Measurements from ENCODE around the gene FBXL13. TPM values are rescaled to one million over a fixed set of nuclear protein-coding genes. Genes with fewer than 3 reads are reported as not detected.
"Not testable (repeated sequence)": the region's sequence is repeated elsewhere in the genome, so short reads cannot be mapped to it uniquely, and the experiment has no call there.

The FBXL13 gene
- total RNA-seq, 1 experiment from 2014 or later: 2.5 TPM

GRCh38 chr7:102954359-102954758 is 120.2 kb downstream of the FBXL13 start:
- ATAC-seq; H3K36me3 ChIP-seq (ENCODE audit: control insufficient read depth, insufficient read depth, low read length); POLR2A ChIA-PET; DNase-seq (ENCODE audit: low read depth, low spot score); BruUV-seq (replicated peaks); H3K9me3 ChIP-seq (ENCODE audit: control insufficient read depth, insufficient read depth, low read depth, low read length); H3K4me3 ChIP-seq (ENCODE audit: low read depth in 2 of 2, low read length in 2 of 2); in situ Hi-C loops (cut with HindIII; ENCODE audit: low pct_unique_long_range_greater_than_20kb, low sequenced_read_pairs); intact Hi-C loops (cut with micrococcal nuclease; ENCODE audit: unreplicated experiment); CTCF ChIA-PET; H3K27ac ChIP-seq (ENCODE audit: low read length); H3K4me1 ChIP-seq (ENCODE audit: control insufficient read depth, insufficient read depth, low read length); H3K27me3 ChIP-seq (ENCODE audit: control insufficient read depth, insufficient read depth, low read length): not testable (repeated sequence)

GRCh38 chr7:102953406-102953805 is 121.2 kb downstream of the FBXL13 start:
- Histone ChIP-seq H3K27me3 (ENCODE audit: control insufficient read depth, insufficient read depth, low read length) (no peaks in the 10 kb centered on the region), H3K9me3 (ENCODE audit: control insufficient read depth, insufficient read depth, low read depth, low read length) (no peaks in the 10 kb centered on the region), H3K36me3 (ENCODE audit: control insufficient read depth, insufficient read depth, low read length) (no peaks in the 10 kb centered on the region), H3K27ac (ENCODE audit: low read length) (no peak overlapping the region), H3K4me1 (ENCODE audit: control insufficient read depth, insufficient read depth, low read length) (no peaks in the 10 kb centered on the region), H3K4me3 (ENCODE audit: low read depth in 2 of 2, low read length in 2 of 2) (no peak overlapping the region)
- ATAC-seq (no peak), DNase-seq (ENCODE audit: low read depth, low spot score) (no peak)
- intact Hi-C loops (cut with micrococcal nuclease; ENCODE audit: unreplicated experiment) (no loop called here), in situ Hi-C loops (cut with HindIII; ENCODE audit: low pct_unique_long_range_greater_than_20kb, low sequenced_read_pairs) (no loop called here)
- BruUV-seq (replicated peaks): no TSS peak
- no peak for TF ChIP-seq CTCF (IDR thresholded peaks at IDR 0.05)
- no peak for TF ChIP-seq REST (IDR thresholded peaks at IDR 0.05; ENCODE audit: insufficient read depth in 1 of 2, low read depth in 2 of 2, low read length in 1 of 2)
- no peak for TF ChIP-seq SIN3A (IDR thresholded peaks at IDR 0.05; ENCODE audit: borderline replicate concordance, insufficient read depth, low read depth, low read length)
- TF ChIP-seq POLR2AphosphoS5 (IDR thresholded peaks at IDR 0.05; ENCODE audit: low read depth, low read length): no peak
- no peak for TF ChIP-seq TCF7L2 (IDR thresholded peaks at IDR 0.05; ENCODE audit: low read depth, low read length)
- POLR2A ChIA-PET: no interaction called here
- CTCF ChIA-PET: no interaction called here

- intact Hi-C loops (cut with micrococcal nuclease; ENCODE audit: unreplicated experiment) (no loop called here), in situ Hi-C loops (cut with HindIII; ENCODE audit: low pct_unique_long_range_greater_than_20kb, low sequenced_read_pairs) (no loop called here)
- Histone ChIP-seq H3K4me3 (ENCODE audit: low read depth in 2 of 2, low read length in 2 of 2) (no peak overlapping the region), H3K36me3 (ENCODE audit: control insufficient read depth, insufficient read depth, low read length) (no peaks in the 10 kb centered on the region), H3K27me3 (ENCODE audit: control insufficient read depth, insufficient read depth, low read length) (no peaks in the 10 kb centered on the region), H3K4me1 (ENCODE audit: control insufficient read depth, insufficient read depth, low read length) (no peaks in the 10 kb centered on the region; the same call in 1 of the 2 replicates), H3K9me3 (ENCODE audit: control insufficient read depth, insufficient read depth, low read depth, low read length) (no peaks in the 10 kb centered on the region), H3K27ac (ENCODE audit: low read length) (no peak overlapping the region)
- no peak for DNase-seq (ENCODE audit: low read depth, low spot score)
- ChIA-PET POLR2A (no interaction called here), CTCF (no interaction called here)
- no peak for ATAC-seq
- no TSS peak for BruUV-seq (replicated peaks)
- no peak for TF ChIP-seq TCF7L2 (IDR thresholded peaks at IDR 0.05; ENCODE audit: low read depth, low read length)
- TF ChIP-seq REST (IDR thresholded peaks at IDR 0.05; ENCODE audit: insufficient read depth in 1 of 2, low read depth in 2 of 2, low read length in 1 of 2): no peak
- no peak for TF ChIP-seq SIN3A (IDR thresholded peaks at IDR 0.05; ENCODE audit: borderline replicate concordance, insufficient read depth, low read depth, low read length)
- no peak for TF ChIP-seq CTCF (IDR thresholded peaks at IDR 0.05)
- TF ChIP-seq POLR2AphosphoS5 (IDR thresholded peaks at IDR 0.05; ENCODE audit: low read depth, low read length): no peak
These were observed 122.8 kb downstream of the FBXL13 start for GRCh38 chr7:102951839-102952238.
